ENCODE measurements around the gene PTGIS. TPM values are rescaled to one million over a fixed set of nuclear protein-coding genes. Genes with fewer than 3 reads are reported as not detected.

PTGIS gene
- total and polyA plus RNA-seq, 2 donors (not counting 1 experiment from before 2014, with no cell fraction given): not detected

- DNase-seq (no peak), ATAC-seq (ENCODE audit: low read depth) (no peak)
- no peaks in the 10 kb centered on the region for H4K20me1 ChIP-seq (ENCODE audit: control insufficient read depth, insufficient read depth, low read length, poor library complexity, severe bottlenecking)
- ChIA-PET POLR2A (no interaction called here), CTCF (interaction anchor here (0.9 to 1.1 kb wide), 2 partner anchors 16 to 320 kb away, joined by 3 read pairs; no protein-coding TSS in a partner anchor)
- H3K4me1 ChIP-seq (ENCODE audit: control insufficient read depth in 2 of 2, insufficient read depth in 2 of 2, low read length in 2 of 2): no peaks in the 10 kb centered on the region
- H3K9me3 Mint-ChIP-seq (ENCODE audit: insufficient read depth): no peaks in the 10 kb centered on the region
- H3K27me3 ChIP-seq (replicated peaks in 1 of 4; ENCODE audit: control extremely low read depth in 1 of 4, control insufficient read depth in 3 of 4, insufficient read depth in 4 of 4, low read length in 3 of 4): peaks cover 0 to 4% (median under 1%) of the 10 kb centered on the region in 4 experiments
- no peak overlapping the region for H3K9ac ChIP-seq (ENCODE audit: low read length)
- H3K4me1 Mint-ChIP-seq: no peaks in the 10 kb centered on the region
- H3K4me3 Mint-ChIP-seq: no peak overlapping the region
- intact Hi-C loops (cut with micrococcal nuclease): no loop called here
- no peak for TF ChIP-seq EZH2 (IDR thresholded peaks at IDR 0.05; ENCODE audit: borderline replicate concordance, insufficient read depth, low read depth, low read length, poor library complexity, severe bottlenecking)
- TF ChIP-seq, protein P1, sequence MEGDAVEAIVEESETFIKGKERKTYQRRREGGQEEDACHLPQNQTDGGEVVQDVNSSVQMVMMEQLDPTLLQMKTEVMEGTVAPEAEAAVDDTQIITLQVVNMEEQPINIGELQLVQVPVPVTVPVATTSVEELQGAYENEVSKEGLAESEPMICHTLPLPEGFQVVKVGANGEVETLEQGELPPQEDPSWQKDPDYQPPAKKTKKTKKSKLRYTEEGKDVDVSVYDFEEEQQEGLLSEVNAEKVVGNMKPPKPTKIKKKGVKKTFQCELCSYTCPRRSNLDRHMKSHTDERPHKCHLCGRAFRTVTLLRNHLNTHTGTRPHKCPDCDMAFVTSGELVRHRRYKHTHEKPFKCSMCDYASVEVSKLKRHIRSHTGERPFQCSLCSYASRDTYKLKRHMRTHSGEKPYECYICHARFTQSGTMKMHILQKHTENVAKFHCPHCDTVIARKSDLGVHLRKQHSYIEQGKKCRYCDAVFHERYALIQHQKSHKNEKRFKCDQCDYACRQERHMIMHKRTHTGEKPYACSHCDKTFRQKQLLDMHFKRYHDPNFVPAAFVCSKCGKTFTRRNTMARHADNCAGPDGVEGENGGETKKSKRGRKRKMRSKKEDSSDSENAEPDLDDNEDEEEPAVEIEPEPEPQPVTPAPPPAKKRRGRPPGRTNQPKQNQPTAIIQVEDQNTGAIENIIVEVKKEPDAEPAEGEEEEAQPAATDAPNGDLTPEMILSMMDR (IDR thresholded peaks at IDR 0.05): no peak
- no peak overlapping the region for H3K4me2 ChIP-seq (replicated peaks; ENCODE audit: low read depth, low read length, poor library complexity, severe bottlenecking)
- H3K27ac Mint-ChIP-seq: no peak overlapping the region
- WGBS (ENCODE audit: insufficient coverage): 95% methylated on average over 3 of the region's 6 CpGs
- H3K27me3 Mint-ChIP-seq: peaks cover 29% of the 10 kb centered on the region
- no peak overlapping the region for H3K4me3 ChIP-seq (ENCODE audit: control extremely low read depth in 1 of 5, extremely low read depth in 1 of 5, insufficient read depth in 1 of 5, low read depth in 2 of 5, low read length in 4 of 5)
- H3K27ac ChIP-seq (ENCODE audit: low read length in 2 of 2): no peak overlapping the region
- H3K36me3 ChIP-seq (replicated peaks in 1 of 2; ENCODE audit: control extremely low read depth in 1 of 2, control insufficient read depth in 1 of 2, extremely low read depth in 1 of 2, insufficient read depth in 2 of 2, low read length in 1 of 2): no peaks in the 10 kb centered on the region
- no peak overlapping the region for H2AFZ ChIP-seq (ENCODE audit: insufficient read depth, low read depth, low read length, poor library complexity, severe bottlenecking)
- no peaks in the 10 kb centered on the region for H3K79me2 ChIP-seq (ENCODE audit: control insufficient read depth, insufficient read depth, low read length)
- H3K9me3 ChIP-seq (ENCODE audit: control extremely low read depth in 1 of 3, control insufficient read depth in 2 of 3, insufficient read depth in 1 of 3, low read length in 2 of 3): peaks cover 0 to 19% (median 9%) of the 10 kb centered on the region in 3 donors
Observed at GRCh38 chr20:49526056-49526455, 41.9 kb downstream of the PTGIS start.

GRCh38 chr20:49523767-49524360 lies 44.1 kb downstream of the PTGIS start:
- H3K9me3 ChIP-seq (ENCODE audit: control extremely low read depth in 1 of 3, control insufficient read depth in 2 of 3, insufficient read depth in 1 of 3, low read length in 2 of 3): peaks cover 0 to 24% (median 9%) of the 10 kb centered on the region in 3 donors
- H3K4me2 ChIP-seq (replicated peaks; ENCODE audit: low read depth, low read length, poor library complexity, severe bottlenecking): no peak overlapping the region
- no peak for ATAC-seq (ENCODE audit: low read depth)
- H3K27me3 Mint-ChIP-seq: peaks cover 32% of the 10 kb centered on the region
- TF ChIP-seq, protein P1 (IDR thresholded peaks at IDR 0.05): no peak
- TF ChIP-seq EZH2 (IDR thresholded peaks at IDR 0.05; ENCODE audit: borderline replicate concordance, insufficient read depth, low read depth, low read length, poor library complexity, severe bottlenecking): no peak
- intact Hi-C loops (cut with micrococcal nuclease): no loop called here
- H3K27me3 ChIP-seq (replicated peaks in 1 of 4; ENCODE audit: control extremely low read depth in 1 of 4, control insufficient read depth in 3 of 4, insufficient read depth in 4 of 4, low read length in 3 of 4): peaks cover 0 to 8% (median 1%) of the 10 kb centered on the region in 4 experiments
- H3K4me3 ChIP-seq (ENCODE audit: control extremely low read depth in 1 of 5, extremely low read depth in 1 of 5, insufficient read depth in 1 of 5, low read depth in 2 of 5, low read length in 4 of 5): no peak overlapping the region
- no peaks in the 10 kb centered on the region for H3K4me1 ChIP-seq (ENCODE audit: control insufficient read depth in 2 of 2, insufficient read depth in 2 of 2, low read length in 2 of 2)
- no peaks in the 10 kb centered on the region for H3K36me3 ChIP-seq (replicated peaks in 1 of 2; ENCODE audit: control extremely low read depth in 1 of 2, control insufficient read depth in 1 of 2, extremely low read depth in 1 of 2, insufficient read depth in 2 of 2, low read length in 1 of 2)
- H3K27ac ChIP-seq (ENCODE audit: low read length in 2 of 2): no peak overlapping the region
- ChIA-PET CTCF (interaction anchor here (0.8 kb wide), 1 partner anchor 10 kb away, joined by 3 read pairs; no protein-coding TSS in a partner anchor), POLR2A (no interaction called here)
- no peak overlapping the region for H2AFZ ChIP-seq (ENCODE audit: insufficient read depth, low read depth, low read length, poor library complexity, severe bottlenecking)
- no peaks in the 10 kb centered on the region for H4K20me1 ChIP-seq (ENCODE audit: control insufficient read depth, insufficient read depth, low read length, poor library complexity, severe bottlenecking)
- H3K9me3 Mint-ChIP-seq (ENCODE audit: insufficient read depth): no peaks in the 10 kb centered on the region
- no peak overlapping the region for H3K9ac ChIP-seq (ENCODE audit: low read length)
- H3K4me3 Mint-ChIP-seq: no peak overlapping the region
- no peak for DNase-seq
- no peaks in the 10 kb centered on the region for H3K79me2 ChIP-seq (ENCODE audit: control insufficient read depth, insufficient read depth, low read length)
- no peaks in the 10 kb centered on the region for H3K4me1 Mint-ChIP-seq
- H3K27ac Mint-ChIP-seq: no peak overlapping the region
- WGBS (ENCODE audit: insufficient coverage): 96% methylated on average over 5 of the region's 8 CpGs
